Measurements from ENCODE around the gene BMP6. TPM values are rescaled to one million over a fixed set of nuclear protein-coding genes. Genes with fewer than 3 reads are reported as not detected.

Gene BMP6
- total and polyA plus RNA-seq, 2 donors from 2014 or later: 5.0 to 10.0 TPM

- Histone ChIP-seq H3K36me3 (ENCODE audit: control insufficient read depth in 2 of 3, insufficient read depth in 3 of 3, low read length in 3 of 3) (no peaks in the 10 kb centered on the region), H3K9me3 (ENCODE audit: control insufficient read depth in 2 of 3, insufficient read depth in 1 of 3, low read length in 3 of 3) (no peaks in the 10 kb centered on the region), H3K4me3 (ENCODE audit: low read length in 3 of 3) (no peak overlapping the region), H3K27me3 (ENCODE audit: control insufficient read depth, insufficient read depth, low read length) (no peaks in the 10 kb centered on the region), H3K4me1 (ENCODE audit: control insufficient read depth in 2 of 3, insufficient read depth in 2 of 3, low read depth in 1 of 3, low read length in 3 of 3) (no peaks in the 10 kb centered on the region), H3K9ac (ENCODE audit: low read length in 3 of 3) (no peak overlapping the region), H3K27ac (ENCODE audit: low read depth in 2 of 2, low read length in 2 of 2) (no peak overlapping the region)
- DNase-seq (peak in 2 of 5 donors; percentile 17 to 21), FAIRE-seq (no peak)
- no peak for TF ChIP-seq CTCF (IDR thresholded peaks at IDR 0.05; ENCODE audit: borderline replicate concordance, extremely low read depth, insufficient read depth)
- intact Hi-C loops (cut with DNase I): no loop called here
These were observed 27.9 kb upstream of the BMP6 start for GRCh38 chr6:7697820-7698623.

GRCh38 chr6:7701212-7701834 is 24.6 kb upstream of the BMP6 start:
- FAIRE-seq: no peak
- H3K27ac ChIP-seq (ENCODE audit: low read depth in 2 of 2, low read length in 2 of 2): no peak overlapping the region

DNA sequence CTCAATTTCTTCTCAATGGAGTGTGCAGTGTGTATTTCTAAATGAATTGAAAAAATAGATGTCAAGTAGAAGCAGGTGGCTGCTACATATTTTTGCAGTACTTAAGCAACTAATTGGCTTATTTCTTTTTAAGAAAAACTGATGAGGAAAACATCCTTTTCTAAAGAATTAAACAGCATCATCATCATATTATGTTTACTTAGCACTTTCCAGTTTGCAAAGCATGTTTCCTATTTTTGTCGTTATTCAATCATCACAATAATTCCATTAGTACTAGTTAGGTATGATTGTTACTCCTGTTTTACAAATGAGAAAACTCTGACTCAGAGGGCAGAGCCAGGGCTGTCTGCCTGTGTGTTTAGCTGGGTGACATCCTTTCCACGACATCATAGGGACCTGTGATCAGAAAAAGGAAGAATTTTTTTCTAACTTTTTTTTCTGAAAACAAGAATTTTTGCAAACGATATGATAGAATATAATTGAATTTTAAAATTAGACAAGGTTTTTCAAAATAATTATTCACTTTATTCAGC is 22.7 kb upstream of the BMP6 start:
- TF ChIP-seq CTCF (IDR thresholded peaks at IDR 0.05; ENCODE audit: borderline replicate concordance, extremely low read depth, insufficient read depth): no peak
- DNase-seq (no peak), FAIRE-seq (no peak)
- Histone ChIP-seq H3K4me3 (ENCODE audit: low read length in 3 of 3) (no peak overlapping the region), H3K27me3 (ENCODE audit: control insufficient read depth, insufficient read depth, low read length) (no peaks in the 10 kb centered on the region), H3K9ac (ENCODE audit: low read length in 3 of 3) (no peak overlapping the region), H3K36me3 (ENCODE audit: control insufficient read depth in 2 of 3, insufficient read depth in 3 of 3, low read length in 3 of 3) (no peaks in the 10 kb centered on the region), H3K9me3 (ENCODE audit: control insufficient read depth in 2 of 3, insufficient read depth in 1 of 3, low read length in 3 of 3) (no peaks in the 10 kb centered on the region), H3K27ac (ENCODE audit: low read depth in 2 of 2, low read length in 2 of 2) (no peak overlapping the region), H3K4me1 (ENCODE audit: control insufficient read depth in 2 of 3, insufficient read depth in 2 of 3, low read depth in 1 of 3, low read length in 3 of 3) (no peaks in the 10 kb centered on the region)
- intact Hi-C loops (cut with DNase I): no loop called here

More at GRCh38 chr6:7701212-7701834, 24.6 kb upstream of the BMP6 start:
- H3K27me3 ChIP-seq (ENCODE audit: control insufficient read depth, insufficient read depth, low read length): no peaks in the 10 kb centered on the region
- H3K9ac ChIP-seq (ENCODE audit: low read length in 3 of 3): no peak overlapping the region
- no peaks in the 10 kb centered on the region for H3K36me3 ChIP-seq (ENCODE audit: control insufficient read depth in 2 of 3, insufficient read depth in 3 of 3, low read length in 3 of 3)
- DNase-seq: no peak
- intact Hi-C loops (cut with DNase I): no loop called here
- H3K4me3 ChIP-seq (ENCODE audit: low read length in 3 of 3): no peak overlapping the region
- H3K9me3 ChIP-seq (ENCODE audit: control insufficient read depth in 2 of 3, insufficient read depth in 1 of 3, low read length in 3 of 3): no peaks in the 10 kb centered on the region
- no peak for TF ChIP-seq CTCF (IDR thresholded peaks at IDR 0.05; ENCODE audit: borderline replicate concordance, extremely low read depth, insufficient read depth)
- H3K4me1 ChIP-seq (ENCODE audit: control insufficient read depth in 2 of 3, insufficient read depth in 2 of 3, low read depth in 1 of 3, low read length in 3 of 3): no peaks in the 10 kb centered on the region
